ENCODE measurements around the gene DDX54.
"Not testable (repeated sequence)": the region's sequence is repeated elsewhere in the genome, so short reads cannot be mapped to it uniquely, and the experiment has no call there.

DDX54 gene

GRCh38 chr12:113161415-113162016, 23.8 kb downstream of the DDX54 start:
- DNase-seq (ENCODE audit: low spot score) = peak; percentile 15

GRCh38 chr12:113159937-113160336, 25.3 kb downstream of the DDX54 start:
- no peak for DNase-seq (ENCODE audit: low spot score)

GRCh38 chr12:113158439-113159203, 26.7 kb downstream of the DDX54 start:
- no peak for DNase-seq (ENCODE audit: low spot score)

- no peak for DNase-seq (ENCODE audit: low spot score)
These were observed 27.9 kb downstream of the DDX54 start for GRCh38 chr12:113157218-113157859.

GRCh38 chr12:113155646-113156045, 29.6 kb downstream of the DDX54 start:
- DNase-seq (ENCODE audit: low spot score) = no peak

- no peak for DNase-seq (ENCODE audit: low spot score)
These were observed 30.2 kb downstream of the DDX54 start for GRCh38 chr12:113155060-113155459.

GRCh38 chr12:113154351-113154973, 30.8 kb downstream of the DDX54 start:
- DNase-seq (ENCODE audit: low spot score) = no peak

- DNase-seq (ENCODE audit: low spot score) = peak; percentile 44
These were observed 32.2 kb downstream of the DDX54 start for GRCh38 chr12:113152835-113153814.

GRCh38 chr12:113152196-113152834, 33.0 kb downstream of the DDX54 start:
- no peak for DNase-seq (ENCODE audit: low spot score)

GRCh38 chr12:113151655-113152054, 33.6 kb downstream of the DDX54 start:
- no peak for DNase-seq (ENCODE audit: low spot score)

GRCh38 chr12:113149361-113150150, 35.7 kb downstream of the DDX54 start, which contains the start of gene CFAP73:
Gene CFAP73 (plus strand): TSS chr12:113149724. CDS start chr12:113149858, 134 bp downstream.
- DNase-seq (ENCODE audit: low spot score) = no peak

GRCh38 chr12:113146999-113147398, 38.3 kb downstream of the DDX54 start:
- DNase-seq (ENCODE audit: low spot score) = no peak

GRCh38 chr12:113145720-113146551, 39.3 kb downstream of the DDX54 start:
- no peak for DNase-seq (ENCODE audit: low spot score)

- no peak for DNase-seq (ENCODE audit: low spot score)
These were observed 40.5 kb downstream of the DDX54 start for GRCh38 chr12:113144806-113145205.

- DNase-seq (ENCODE audit: low spot score) = no peak
These were observed 41.3 kb downstream of the DDX54 start for GRCh38 chr12:113143959-113144358.

GRCh38 chr12:113142886-113143332, 42.4 kb downstream of the DDX54 start:
- no peak for DNase-seq (ENCODE audit: low spot score)

- DNase-seq (ENCODE audit: low spot score) = no peak
These were observed 42.9 kb downstream of the DDX54 start for GRCh38 chr12:113142173-113142885.

GRCh38 chr12:113141716-113142115, 43.6 kb downstream of the DDX54 start:
- DNase-seq (ENCODE audit: low spot score) = not testable (repeated sequence)

Measured in activated CD4-positive, alpha-beta T cell treated with anti-CD3 and anti-CD28 coated beads, Interleukin-2, Interleukin-4, amounts not matched to agents 100 ng/mL and 50 ng/mL, durations not matched to agents 16 hours and 8 hours (primary cell).